ENCODE measurements around the gene PRKCE.

The PRKCE gene

GRCh38 chr2:45797451-45798230 is 146.2 kb downstream of the PRKCE start:
- Histone ChIP-seq H3K4me2 (ENCODE audit: low read length, poor library complexity, severe bottlenecking) (no peak overlapping the region), H3K27ac (ENCODE audit: low read length, poor library complexity, severe bottlenecking) (no peak overlapping the region), H2BK15ac (ENCODE audit: low read depth, poor library complexity, severe bottlenecking) (no peak overlapping the region), H4K8ac (ENCODE audit: low read length) (no peak overlapping the region), H3K9me3 (ENCODE audit: control insufficient read depth, low read length) (no peaks in the 10 kb centered on the region), H2AK5ac (ENCODE audit: low read length, severe bottlenecking) (no peak overlapping the region), H3K14ac (ENCODE audit: low read length in 2 of 2) (no peak overlapping the region), H3K23ac (ENCODE audit: low read length in 2 of 2) (peak overlapping the region in 1 of 2 experiments; percentile 11), H3K79me1 (replicated peaks; ENCODE audit: low read length, poor library complexity, severe bottlenecking) (peaks cover 8% of the 10 kb centered on the region), H3K4me3 (ENCODE audit: insufficient read depth in 1 of 2, low read depth in 1 of 2, low read length in 2 of 2) (no peak overlapping the region), H3K4me1 (ENCODE audit: control insufficient read depth, insufficient read depth, low read depth, low read length) (no peaks in the 10 kb centered on the region), H2BK120ac (ENCODE audit: low read depth, low read length) (no peak overlapping the region), H2BK12ac (ENCODE audit: low read length in 2 of 2) (no peak overlapping the region), H2AFZ (ENCODE audit: low read depth, low read length) (no peak overlapping the region), H3K4ac (ENCODE audit: low read depth in 1 of 2, low read length in 2 of 2) (no peak overlapping the region), H3K27me3 (ENCODE audit: control insufficient read depth in 1 of 2, insufficient read depth in 1 of 2, low read length in 2 of 2) (no peaks in the 10 kb centered on the region), H4K91ac (ENCODE audit: low read length) (no peak overlapping the region), H2BK5ac (ENCODE audit: low read depth, low read length, poor library complexity, severe bottlenecking) (no peak overlapping the region), H3K9ac (ENCODE audit: low read length) (no peak overlapping the region), H3K18ac (ENCODE audit: low read depth in 1 of 2, low read length in 2 of 2) (no peak overlapping the region), H3K36me3 (ENCODE audit: control insufficient read depth in 1 of 2, insufficient read depth in 2 of 2, low read depth in 1 of 2, low read length in 2 of 2) (peaks cover 0 to 2% of the 10 kb centered on the region in 2 experiments)
- 91% methylated on average over 12 of the region's 13 CpGs for WGBS
- DNase-seq, result no peak

- H3K79me1 ChIP-seq (replicated peaks; ENCODE audit: low read length, poor library complexity, severe bottlenecking), result peaks cover 10% of the 10 kb centered on the region
- H3K9me3 ChIP-seq (ENCODE audit: control insufficient read depth, low read length), result no peaks in the 10 kb centered on the region
- H2BK5ac ChIP-seq (ENCODE audit: low read depth, low read length, poor library complexity, severe bottlenecking), result no peak overlapping the region
- no peak overlapping the region for H2BK12ac ChIP-seq (ENCODE audit: low read length in 2 of 2)
- H2AFZ ChIP-seq (ENCODE audit: low read depth, low read length), result no peak overlapping the region
- no peak for DNase-seq
- no peak overlapping the region for H3K4me3 ChIP-seq (ENCODE audit: insufficient read depth in 1 of 2, low read depth in 1 of 2, low read length in 2 of 2)
- H3K23ac ChIP-seq (ENCODE audit: low read length in 2 of 2), result no peak overlapping the region
- no peaks in the 10 kb centered on the region for H3K4me1 ChIP-seq (ENCODE audit: control insufficient read depth, insufficient read depth, low read depth, low read length)
- H3K27me3 ChIP-seq (ENCODE audit: control insufficient read depth in 1 of 2, insufficient read depth in 1 of 2, low read length in 2 of 2), result no peaks in the 10 kb centered on the region
- H2BK15ac ChIP-seq (ENCODE audit: low read depth, poor library complexity, severe bottlenecking), result no peak overlapping the region
- no peak overlapping the region for H2BK120ac ChIP-seq (ENCODE audit: low read depth, low read length)
- 95% methylated on average over 5 of the region's 5 CpGs for WGBS
- no peak overlapping the region for H2AK5ac ChIP-seq (ENCODE audit: low read length, severe bottlenecking)
- no peak overlapping the region for H3K9ac ChIP-seq (ENCODE audit: low read length)
- H4K8ac ChIP-seq (ENCODE audit: low read length), result no peak overlapping the region
- H3K4ac ChIP-seq (ENCODE audit: low read depth in 1 of 2, low read length in 2 of 2), result no peak overlapping the region
- H3K36me3 ChIP-seq (ENCODE audit: control insufficient read depth in 1 of 2, insufficient read depth in 2 of 2, low read depth in 1 of 2, low read length in 2 of 2), result peaks cover 0 to 2% of the 10 kb centered on the region in 2 experiments
- H4K91ac ChIP-seq (ENCODE audit: low read length), result no peak overlapping the region
- no peak overlapping the region for H3K18ac ChIP-seq (ENCODE audit: low read depth in 1 of 2, low read length in 2 of 2)
- no peak overlapping the region for H3K27ac ChIP-seq (ENCODE audit: low read length, poor library complexity, severe bottlenecking)
- H3K14ac ChIP-seq (ENCODE audit: low read length in 2 of 2), result no peak overlapping the region
- H3K4me2 ChIP-seq (ENCODE audit: low read length, poor library complexity, severe bottlenecking), result no peak overlapping the region
Measured at GRCh38 chr2:45799679-45800381, 148.4 kb downstream of the PRKCE start.

- 97% methylated on average over 4 of the region's 8 CpGs for WGBS
- no peak overlapping the region for H3K23ac ChIP-seq (ENCODE audit: low read length in 2 of 2)
Measured at GRCh38 chr2:45802499-45803138, 151.1 kb downstream of the PRKCE start.

More at GRCh38 chr2:45802499-45803138, 151.1 kb downstream of the PRKCE start:
- Histone ChIP-seq H2AFZ (ENCODE audit: low read depth, low read length) (no peak overlapping the region), H4K91ac (ENCODE audit: low read length) (no peak overlapping the region), H4K8ac (ENCODE audit: low read length) (no peak overlapping the region), H3K36me3 (ENCODE audit: control insufficient read depth in 1 of 2, insufficient read depth in 2 of 2, low read depth in 1 of 2, low read length in 2 of 2) (no peaks in the 10 kb centered on the region), H3K4ac (ENCODE audit: low read depth in 1 of 2, low read length in 2 of 2) (no peak overlapping the region), H2AK5ac (ENCODE audit: low read length, severe bottlenecking) (no peak overlapping the region), H3K18ac (ENCODE audit: low read depth in 1 of 2, low read length in 2 of 2) (no peak overlapping the region), H2BK120ac (ENCODE audit: low read depth, low read length) (no peak overlapping the region), H3K14ac (ENCODE audit: low read length in 2 of 2) (no peak overlapping the region), H2BK15ac (ENCODE audit: low read depth, poor library complexity, severe bottlenecking) (no peak overlapping the region), H3K4me1 (ENCODE audit: control insufficient read depth, insufficient read depth, low read depth, low read length) (no peaks in the 10 kb centered on the region), H3K27ac (ENCODE audit: low read length, poor library complexity, severe bottlenecking) (no peak overlapping the region), H2BK12ac (ENCODE audit: low read length in 2 of 2) (no peak overlapping the region), H3K27me3 (ENCODE audit: control insufficient read depth in 1 of 2, insufficient read depth in 1 of 2, low read length in 2 of 2) (no peaks in the 10 kb centered on the region), H3K4me3 (ENCODE audit: insufficient read depth in 1 of 2, low read depth in 1 of 2, low read length in 2 of 2) (no peak overlapping the region), H3K79me1 (replicated peaks; ENCODE audit: low read length, poor library complexity, severe bottlenecking) (peaks cover 5% of the 10 kb centered on the region), H3K9ac (ENCODE audit: low read length) (no peak overlapping the region), H3K4me2 (ENCODE audit: low read length, poor library complexity, severe bottlenecking) (no peak overlapping the region), H3K9me3 (ENCODE audit: control insufficient read depth, low read length) (no peaks in the 10 kb centered on the region), H2BK5ac (ENCODE audit: low read depth, low read length, poor library complexity, severe bottlenecking) (no peak overlapping the region)
- DNase-seq, result no peak

All from mesenchymal stem cell (in vitro differentiated cells and primary cell).